Ishikawa (cell line): ENCODE results near the gene ZBTB32.

ENCODE experiments used
- CEBPB ChIP-seq: IDR thresholded peaks from 2 replicates; pipeline ENCODE4 v1.6.1; 2012
- CREB1 ChIP-seq: IDR thresholded peaks from 2 replicates; pipeline ENCODE4 v1.6.1; 2012; ENCODE audit warnings: low read depth
- EGR1 ChIP-seq: IDR thresholded peaks from 2 replicates; pipeline ENCODE4 v1.6.1; 2012
- EP300 ChIP-seq: IDR thresholded peaks from 2 replicates; pipeline ENCODE4 v1.6.1; 2012; ENCODE audit warnings: borderline replicate concordance
- FOXM1 ChIP-seq: IDR thresholded peaks from 2 replicates; pipeline ENCODE4 v1.6.1; 2012; ENCODE audit warnings: low read depth, borderline replicate concordance
- NFIC ChIP-seq: IDR thresholded peaks from 2 replicates; pipeline ENCODE4 v1.6.1; 2012
- RAD21 ChIP-seq: IDR thresholded peaks from 2 replicates; pipeline ENCODE4 v1.6.1; 2012; ENCODE audit warnings: low read depth
- REST ChIP-seq: IDR thresholded peaks from 2 replicates; pipeline ENCODE4 v1.6.1; 2012; ENCODE audit warnings: low read depth, mild to moderate bottlenecking
- TAF1 ChIP-seq: IDR thresholded peaks from 2 replicates; pipeline ENCODE4 v1.6.1; 2012; ENCODE audit warnings: low read depth, mild to moderate bottlenecking
- TCF12 ChIP-seq: IDR thresholded peaks from 2 replicates; pipeline ENCODE4 v1.6.1; 2012; ENCODE audit warnings: low read depth
- TEAD4 ChIP-seq: IDR thresholded peaks from 2 replicates; pipeline ENCODE4 v1.6.1; 2012
- USF1 ChIP-seq: IDR thresholded peaks from 2 replicates; pipeline ENCODE4 v1.6.1; 2012
- YY1 ChIP-seq: IDR thresholded peaks from 2 replicates; pipeline ENCODE4 v1.6.1; 2012; ENCODE audit warnings: low read depth
- ZBTB7A ChIP-seq: IDR thresholded peaks from 2 replicates; pipeline ENCODE4 v1.6.1; 2012; ENCODE audit warnings: low read depth
- TF ChIP-seq, protein P1 (sequence below): IDR thresholded peaks from 2 replicates; pipeline ENCODE4 v1.6.1; 2012

Gene ZBTB32

DNA sequence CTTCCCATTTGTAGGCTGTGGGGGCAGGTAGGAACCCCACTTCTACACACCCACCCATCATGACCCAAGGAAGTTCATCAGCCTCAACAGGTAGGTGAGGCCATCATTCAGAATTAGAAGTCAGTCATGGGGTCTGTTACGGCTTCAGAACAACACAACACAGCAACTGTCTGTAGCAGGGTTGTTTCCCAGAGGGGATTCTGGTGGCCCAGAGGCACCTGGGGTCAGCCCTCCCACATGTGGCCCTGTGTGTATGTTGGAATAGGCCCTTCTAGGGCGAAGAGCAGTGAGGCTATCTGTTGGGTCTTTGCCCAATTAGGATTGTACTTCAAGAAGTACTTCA, 34.5 kb downstream of the ZBTB32 start:
- TF ChIP-seq RAD21 (no peak), ZBTB7A (no peak), TEAD4 (no peak), EGR1 (no peak), TCF12 (no peak), NFIC (no peak), FOXM1 (no peak), REST (no peak), CEBPB (no peak), YY1 (no peak), USF1 (no peak), EP300 (no peak), CREB1 (no peak), TAF1 (no peak)
- TF ChIP-seq, protein P1, sequence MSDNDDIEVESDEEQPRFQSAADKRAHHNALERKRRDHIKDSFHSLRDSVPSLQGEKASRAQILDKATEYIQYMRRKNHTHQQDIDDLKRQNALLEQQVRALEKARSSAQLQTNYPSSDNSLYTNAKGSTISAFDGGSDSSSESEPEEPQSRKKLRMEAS, result no peak

DNA sequence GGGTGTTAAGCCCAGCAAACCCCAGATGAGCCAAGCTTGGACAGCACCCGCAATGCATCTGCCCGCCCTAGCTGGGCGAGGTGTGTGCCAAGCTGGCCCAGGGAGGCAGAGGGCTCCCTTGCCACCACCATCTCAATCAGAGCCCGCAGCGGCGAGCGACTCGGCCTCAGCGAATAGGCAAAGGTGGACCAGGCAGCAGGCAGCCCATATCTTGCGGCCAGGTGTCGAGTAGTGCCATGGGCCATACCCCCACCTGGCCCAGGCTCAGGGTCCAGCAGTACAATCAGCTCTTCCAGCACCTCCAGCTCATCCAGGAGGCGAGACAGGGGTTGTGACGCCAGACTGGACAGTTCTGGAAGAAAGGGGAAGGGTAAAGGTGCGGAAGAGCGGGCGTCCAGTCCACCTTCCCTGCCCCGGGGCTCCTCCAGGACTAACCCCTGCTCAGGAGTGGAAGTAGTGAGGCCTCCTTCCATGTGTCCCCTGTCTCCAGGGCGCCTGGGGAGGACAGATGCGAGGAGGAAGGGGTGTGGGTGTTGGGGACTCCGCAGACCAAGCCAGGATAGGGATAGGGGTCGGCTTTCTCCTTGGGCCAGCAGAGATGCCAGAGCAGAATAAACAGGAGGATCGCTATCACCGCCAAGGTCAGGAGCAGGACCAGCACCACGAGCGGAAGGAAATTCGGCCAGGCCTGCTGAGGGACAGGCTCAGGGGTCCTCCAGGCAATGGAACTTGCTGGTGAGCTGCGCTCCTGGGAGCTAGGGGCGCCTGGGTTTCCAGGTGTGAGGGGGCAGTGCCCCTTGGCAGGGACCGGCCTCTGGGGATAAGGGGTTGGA, 35.1 kb downstream of the ZBTB32 start:
- TF ChIP-seq YY1 (no peak), CEBPB (no peak), NFIC (no peak), ZBTB7A (no peak)
- TF ChIP-seq, protein P1, result no peak

DNA sequence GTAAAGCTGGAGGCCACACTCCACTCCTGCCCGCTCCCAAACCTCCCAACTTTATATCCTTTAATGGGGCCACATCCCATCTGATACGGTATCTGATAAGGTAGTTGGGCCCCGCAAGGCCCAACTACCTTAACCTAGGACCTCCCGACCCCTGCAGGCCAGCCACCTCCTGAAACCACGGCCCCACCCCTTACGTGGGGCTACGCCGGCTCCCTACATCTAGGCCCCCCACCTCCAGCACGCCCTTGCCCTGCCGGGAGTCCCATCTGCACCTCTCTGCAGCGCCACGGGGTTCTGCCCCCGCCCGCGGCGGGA, 35.7 kb downstream of the ZBTB32 start:
- TF ChIP-seq EP300 (no peak), RAD21 (no peak), TAF1 (no peak), TCF12 (no peak)
- TF ChIP-seq, protein P1, result no peak

- peak; percentile 83; the same call in 1 of the 2 replicates for TF ChIP-seq ZBTB7A
- peak; percentile 15; the same call in 1 of the 2 replicates for TF ChIP-seq TEAD4
- TF ChIP-seq CEBPB, result peak; percentile 89
- TF ChIP-seq CREB1, result no peak
- TF ChIP-seq USF1, result no peak
- 0 out of 2 replicates have a peak, but pooled peaks have one; percentile 27 for TF ChIP-seq EGR1
- peak; percentile 9; the same call in 1 of the 2 replicates for TF ChIP-seq RAD21
- TF ChIP-seq, protein P1, result peak; percentile 79
- TF ChIP-seq TAF1, result 0 out of 2 replicates have a peak, but pooled peaks have one; percentile 24
- TF ChIP-seq TCF12, result no peak; the same call in 1 of the 2 replicates
- TF ChIP-seq FOXM1, result no peak
- peak; percentile 34; the same call in 1 of the 2 replicates for TF ChIP-seq NFIC
These were observed 36.3 kb downstream of the ZBTB32 start for GRCh38 chr19:35740423-35741202.

DNA sequence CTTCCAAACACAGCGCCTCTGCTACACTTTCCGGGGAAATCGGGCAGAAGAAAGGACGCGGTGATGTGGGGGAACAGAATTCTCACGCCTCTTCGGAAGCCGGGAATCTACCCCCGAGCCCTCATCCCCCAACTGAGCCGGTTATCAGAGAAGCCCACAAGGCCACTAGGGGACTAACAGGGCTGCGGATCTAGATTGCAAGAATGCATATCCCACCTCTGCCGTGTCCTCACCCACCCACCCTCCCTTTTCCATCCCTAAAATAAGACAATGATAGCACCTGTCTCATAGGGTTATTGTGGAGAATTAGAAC, 36.8 kb downstream of the ZBTB32 start:
- no peak for TF ChIP-seq NFIC
- no peak for TF ChIP-seq FOXM1
- no peak for TF ChIP-seq CEBPB
- TF ChIP-seq EP300, result no peak
- no peak for TF ChIP-seq TEAD4
- no peak for TF ChIP-seq YY1
- no peak for TF ChIP-seq USF1
- TF ChIP-seq CREB1, result no peak
- no peak for TF ChIP-seq EGR1
- no peak for TF ChIP-seq REST
- no peak for TF ChIP-seq TAF1
